ENCODE results near the gene CLDN4. TPM values are rescaled to one million over a fixed set of nuclear protein-coding genes. Genes with fewer than 3 reads are reported as not detected.
A peak's percentile ranks its signal among the peaks of the same experiment; 100 is the strongest.

Gene CLDN4
- total and polyA plus RNA-seq, 9 of the 15 experiments (the other 6 are each of a cell fraction or from before 2014, with no cell fraction given), result 0.05 to 0.60 (median 0.06) TPM; not detected in 3

DNA sequence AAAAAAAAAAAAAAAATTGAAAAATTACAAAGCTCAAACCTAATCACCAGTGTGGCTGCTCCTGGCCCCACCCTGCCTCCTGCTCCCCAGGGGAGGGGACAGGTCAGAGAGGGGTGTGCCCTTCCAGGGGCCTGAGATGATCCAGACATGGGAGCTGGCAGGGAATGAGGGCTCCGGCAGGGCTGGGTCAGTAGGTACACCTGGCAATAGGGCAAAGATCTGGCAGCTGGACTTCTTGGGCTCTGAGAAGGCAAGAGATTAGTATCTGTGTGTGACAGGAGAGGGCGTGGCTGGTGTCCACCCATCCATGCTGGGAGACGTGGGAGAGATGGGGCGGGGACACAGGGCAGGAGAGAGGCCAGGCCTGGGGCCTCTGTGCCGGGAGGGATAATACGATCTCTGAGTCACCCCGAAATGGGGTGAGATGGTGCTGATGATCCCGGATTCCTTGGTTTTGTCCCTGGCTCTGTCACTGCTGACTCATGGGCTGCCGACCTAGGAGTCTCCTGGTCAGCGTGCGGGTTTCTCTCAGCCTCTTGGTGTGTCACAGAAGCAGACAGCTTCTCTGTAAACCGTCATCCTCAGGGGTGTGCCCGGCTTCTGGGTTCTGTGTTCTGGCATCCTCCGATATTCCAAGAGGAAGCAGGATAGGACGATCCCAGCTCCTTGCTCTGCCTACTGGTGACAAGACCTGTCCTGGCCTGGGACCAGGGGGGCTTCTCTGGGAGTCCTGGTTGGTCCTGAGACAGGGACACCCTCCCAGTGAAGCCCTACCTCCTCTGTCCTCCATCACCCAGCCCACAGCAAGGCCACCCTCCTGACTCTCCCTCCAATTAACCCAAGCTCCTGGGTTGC lies 8.2 kb upstream of the CLDN4 start (continued):
- TF ChIP-seq FOXM1 (IDR thresholded peaks at IDR 0.05; ENCODE audit: low read depth) (0 out of 2 replicates have a peak, but pooled peaks have one; percentile 32), FOXM1 (CRISPR knock-in tag; IDR thresholded peaks at IDR 0.05; ENCODE audit: low read depth) (no peak), KLF1 (tag; IDR thresholded peaks at IDR 0.05) (peak; percentile 90), RCOR1 (IDR thresholded peaks at IDR 0.05; ENCODE audit: borderline replicate concordance in 1 of 2, low read depth in 2 of 2, low read length in 2 of 2) (peak in 1 of 2 experiments; percentile 92; a peak in 2 of 4 replicates), TOE1 (IDR thresholded peaks at IDR 0.05; ENCODE audit: borderline replicate concordance) (peak; percentile 40; the same call in 1 of the 2 replicates), TOE1 (CRISPR knock-in tag; IDR thresholded peaks at IDR 0.05; ENCODE audit: borderline replicate concordance, low read depth) (no peak), FUS (optimal IDR thresholded peaks at IDR 0.05; ENCODE audit: low read depth, low read length) (no peak), CC2D1A (IDR thresholded peaks at IDR 0.05) (no peak), TRIM28 (IDR thresholded peaks at IDR 0.05) (no peak), CSDE1 (IDR thresholded peaks at IDR 0.05) (no peak), CGGBP1 (CRISPR knock-in tag; IDR thresholded peaks at IDR 0.05) (no peak), CREB3 (tag; conservative IDR thresholded peaks at IDR 0.05; ENCODE audit: low read depth) (no peak), POLR2A (conservative IDR thresholded peaks at IDR 0.05) (peak; percentile 40; the same call in 1 of the 2 replicates), CBX1 (IDR thresholded peaks at IDR 0.05; ENCODE audit: low read depth) (no peak; the same call in 1 of the 2 replicates), ZNF57 (CRISPR knock-in tag; IDR thresholded peaks at IDR 0.05) (no peak), ZNF436 (CRISPR knock-in tag; IDR thresholded peaks at IDR 0.05) (no peak), ATF1 (CRISPR knock-in tag; IDR thresholded peaks at IDR 0.05) (no peak), ATF1 (tag; IDR thresholded peaks at IDR 0.05) (peak; percentile 88), ZNF175 (CRISPR knock-in tag; IDR thresholded peaks at IDR 0.05; ENCODE audit: low read depth) (0 out of 2 replicates have a peak, but pooled peaks have one; percentile 26), MAFK (IDR thresholded peaks at IDR 0.05; ENCODE audit: low read length) (peak; percentile 80; the same call in 1 of the 2 replicates), ZNF511 (CRISPR knock-in tag; IDR thresholded peaks at IDR 0.05) (no peak), ZNF133 (CRISPR knock-in tag; IDR thresholded peaks at IDR 0.05) (no peak), ID3 (CRISPR knock-in tag; IDR thresholded peaks at IDR 0.05) (no peak), ID3 (tag; IDR thresholded peaks at IDR 0.05) (0 out of 2 replicates have a peak, but pooled peaks have one; percentile 19), KDM5B (IDR thresholded peaks at IDR 0.05; ENCODE audit: insufficient replicate concordance, low read depth, low read length) (peak; percentile 49), LEF1 (IDR thresholded peaks at IDR 0.05) (peak; percentile 43; the same call in 1 of the 2 replicates)
- TF ChIP-seq, protein P1, sequence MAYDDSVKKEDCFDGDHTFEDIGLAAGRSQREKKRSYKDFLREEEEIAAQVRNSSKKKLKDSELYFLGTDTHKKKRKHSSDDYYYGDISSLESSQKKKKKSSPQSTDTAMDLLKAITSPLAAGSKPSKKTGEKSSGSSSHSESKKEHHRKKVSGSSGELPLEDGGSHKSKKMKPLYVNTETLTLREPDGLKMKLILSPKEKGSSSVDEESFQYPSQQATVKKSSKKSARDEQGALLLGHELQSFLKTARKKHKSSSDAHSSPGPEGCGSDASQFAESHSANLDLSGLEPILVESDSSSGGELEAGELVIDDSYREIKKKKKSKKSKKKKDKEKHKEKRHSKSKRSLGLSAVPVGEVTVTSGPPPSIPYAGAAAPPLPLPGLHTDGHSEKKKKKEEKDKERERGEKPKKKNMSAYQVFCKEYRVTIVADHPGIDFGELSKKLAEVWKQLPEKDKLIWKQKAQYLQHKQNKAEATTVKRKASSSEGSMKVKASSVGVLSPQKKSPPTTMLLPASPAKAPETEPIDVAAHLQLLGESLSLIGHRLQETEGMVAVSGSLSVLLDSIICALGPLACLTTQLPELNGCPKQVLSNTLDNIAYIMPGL (CRISPR knock-in tag; IDR thresholded peaks at IDR 0.05), result no peak

All from K562 (cell line).